ENCODE results near the gene TEX101. TPM values are rescaled to one million over a fixed set of nuclear protein-coding genes. Genes with fewer than 3 reads are reported as not detected.
"Not testable (repeated sequence)": the region's sequence is repeated elsewhere in the genome, so short reads cannot be mapped to it uniquely, and the experiment has no call there.

Gene TEX101
- total RNA-seq, 1 experiment from 2014 or later: not detected

GRCh38 chr19:43439032-43439708, 24.5 kb downstream of the TEX101 start:
- DNase-seq (ENCODE audit: low read depth): no peak
- in situ Hi-C loops (cut with HindIII; ENCODE audit: low pct_unique_long_range_greater_than_20kb, low sequenced_read_pairs): loop anchor here (25.0 kb wide), 1 partner anchor 98 kb away; the partner anchor contains the start of genes ETHE1 and ZNF575

GRCh38 chr19:43439709-43440063, 25.0 kb downstream of the TEX101 start:
- in situ Hi-C loops (cut with HindIII; ENCODE audit: low pct_unique_long_range_greater_than_20kb, low sequenced_read_pairs): loop anchor here (25.0 kb wide), 1 partner anchor 98 kb away; the partner anchor contains the start of genes ETHE1 and ZNF575
- no peak for DNase-seq (ENCODE audit: low read depth)

- no peak for DNase-seq (ENCODE audit: low read depth)
- in situ Hi-C loops (cut with HindIII; ENCODE audit: low pct_unique_long_range_greater_than_20kb, low sequenced_read_pairs): loop anchor here (25.0 kb wide), 1 partner anchor 96 kb away; the partner anchor contains the start of genes ETHE1 and ZNF575
Observed at GRCh38 chr19:43441716-43442115, 27.0 kb downstream of the TEX101 start.

GRCh38 chr19:43444091-43444490, 29.4 kb downstream of the TEX101 start:
- in situ Hi-C loops (cut with HindIII; ENCODE audit: low pct_unique_long_range_greater_than_20kb, low sequenced_read_pairs): loop anchor here (25.0 kb wide), 1 partner anchor 93 kb away; the partner anchor contains the start of genes ETHE1 and ZNF575
- not testable (repeated sequence) for DNase-seq (ENCODE audit: low read depth)

GRCh38 chr19:43444531-43445287, 30.0 kb downstream of the TEX101 start:
- in situ Hi-C loops (cut with HindIII; ENCODE audit: low pct_unique_long_range_greater_than_20kb, low sequenced_read_pairs): loop anchor here (25.0 kb wide), 1 partner anchor 93 kb away; the partner anchor contains the start of genes ETHE1 and ZNF575
- DNase-seq (ENCODE audit: low read depth): peak; percentile 76

GRCh38 chr19:43445426-43445825, 30.7 kb downstream of the TEX101 start:
- no peak for DNase-seq (ENCODE audit: low read depth)
- in situ Hi-C loops (cut with HindIII; ENCODE audit: low pct_unique_long_range_greater_than_20kb, low sequenced_read_pairs): loop anchor here (25.0 kb wide), 1 partner anchor 92 kb away; the partner anchor contains the start of genes ETHE1 and ZNF575

GRCh38 chr19:43446746-43447489, 32.2 kb downstream of the TEX101 start:
- DNase-seq (ENCODE audit: low read depth): peak; percentile 69

GRCh38 chr19:43447655-43448054, 33.0 kb downstream of the TEX101 start:
- in situ Hi-C loops (cut with HindIII; ENCODE audit: low pct_unique_long_range_greater_than_20kb, low sequenced_read_pairs): loop anchor here (25.0 kb wide), 1 partner anchor 90 kb away; the partner anchor contains the start of genes ETHE1 and ZNF575
- DNase-seq (ENCODE audit: low read depth): no peak

More at GRCh38 chr19:43446746-43447489, 32.2 kb downstream of the TEX101 start:
- in situ Hi-C loops (cut with HindIII; ENCODE audit: low pct_unique_long_range_greater_than_20kb, low sequenced_read_pairs): loop anchor here (25.0 kb wide), 1 partner anchor 90 kb away; the partner anchor contains the start of genes ETHE1 and ZNF575

- no peak for DNase-seq (ENCODE audit: low read depth)
- in situ Hi-C loops (cut with HindIII; ENCODE audit: low pct_unique_long_range_greater_than_20kb, low sequenced_read_pairs): no loop called here
Observed at GRCh38 chr19:43450545-43450997, 35.9 kb downstream of the TEX101 start.

- in situ Hi-C loops (cut with HindIII; ENCODE audit: low pct_unique_long_range_greater_than_20kb, low sequenced_read_pairs): no loop called here
- no peak for DNase-seq (ENCODE audit: low read depth)
Observed at GRCh38 chr19:43452582-43452981, 37.9 kb downstream of the TEX101 start.

- DNase-seq (ENCODE audit: low read depth): no peak
- in situ Hi-C loops (cut with HindIII; ENCODE audit: low pct_unique_long_range_greater_than_20kb, low sequenced_read_pairs): no loop called here
Observed at GRCh38 chr19:43454031-43454430, 39.3 kb downstream of the TEX101 start.

- in situ Hi-C loops (cut with HindIII; ENCODE audit: low pct_unique_long_range_greater_than_20kb, low sequenced_read_pairs): no loop called here
- DNase-seq (ENCODE audit: low read depth): no peak
Observed at GRCh38 chr19:43455321-43456113, 40.8 kb downstream of the TEX101 start.

GRCh38 chr19:43457809-43458208, 43.1 kb downstream of the TEX101 start:
- in situ Hi-C loops (cut with HindIII; ENCODE audit: low pct_unique_long_range_greater_than_20kb, low sequenced_read_pairs): no loop called here
- no peak for DNase-seq (ENCODE audit: low read depth)

- in situ Hi-C loops (cut with HindIII; ENCODE audit: low pct_unique_long_range_greater_than_20kb, low sequenced_read_pairs): no loop called here
- no peak for DNase-seq (ENCODE audit: low read depth)
Observed at GRCh38 chr19:43460362-43461016, 45.8 kb downstream of the TEX101 start.

GRCh38 chr19:43461303-43461702, 46.6 kb downstream of the TEX101 start:
- in situ Hi-C loops (cut with HindIII; ENCODE audit: low pct_unique_long_range_greater_than_20kb, low sequenced_read_pairs): no loop called here
- DNase-seq (ENCODE audit: low read depth): no peak

- in situ Hi-C loops (cut with HindIII; ENCODE audit: low pct_unique_long_range_greater_than_20kb, low sequenced_read_pairs): no loop called here
- no peak for DNase-seq (ENCODE audit: low read depth)
Observed at GRCh38 chr19:43462383-43462782, 47.7 kb downstream of the TEX101 start.

GRCh38 chr19:43462785-43463380, 48.2 kb downstream of the TEX101 start:
- DNase-seq (ENCODE audit: low read depth): no peak
- in situ Hi-C loops (cut with HindIII; ENCODE audit: low pct_unique_long_range_greater_than_20kb, low sequenced_read_pairs): no loop called here
